ENCODE data around the gene WT1. TPM values are rescaled to one million over a fixed set of nuclear protein-coding genes. Genes with fewer than 3 reads are reported as not detected.
"Not testable (repeated sequence)": the region's sequence is repeated elsewhere in the genome, so short reads cannot be mapped to it uniquely, and the experiment has no call there.

WT1 gene
- total RNA-seq, 2 donors from 2014 or later, result 0.14 to 170 TPM

GRCh38 chr11:32382339-32383049 is 52.8 kb downstream of the WT1 start:
- H3K27ac ChIP-seq, result no peak overlapping the region
- intact Hi-C loops (cut with DNase I), result loop anchor here (10.0 kb wide), 1 partner anchor 412 kb away; the partner anchor contains the start of gene CCDC73
- TF ChIP-seq, protein P1, sequence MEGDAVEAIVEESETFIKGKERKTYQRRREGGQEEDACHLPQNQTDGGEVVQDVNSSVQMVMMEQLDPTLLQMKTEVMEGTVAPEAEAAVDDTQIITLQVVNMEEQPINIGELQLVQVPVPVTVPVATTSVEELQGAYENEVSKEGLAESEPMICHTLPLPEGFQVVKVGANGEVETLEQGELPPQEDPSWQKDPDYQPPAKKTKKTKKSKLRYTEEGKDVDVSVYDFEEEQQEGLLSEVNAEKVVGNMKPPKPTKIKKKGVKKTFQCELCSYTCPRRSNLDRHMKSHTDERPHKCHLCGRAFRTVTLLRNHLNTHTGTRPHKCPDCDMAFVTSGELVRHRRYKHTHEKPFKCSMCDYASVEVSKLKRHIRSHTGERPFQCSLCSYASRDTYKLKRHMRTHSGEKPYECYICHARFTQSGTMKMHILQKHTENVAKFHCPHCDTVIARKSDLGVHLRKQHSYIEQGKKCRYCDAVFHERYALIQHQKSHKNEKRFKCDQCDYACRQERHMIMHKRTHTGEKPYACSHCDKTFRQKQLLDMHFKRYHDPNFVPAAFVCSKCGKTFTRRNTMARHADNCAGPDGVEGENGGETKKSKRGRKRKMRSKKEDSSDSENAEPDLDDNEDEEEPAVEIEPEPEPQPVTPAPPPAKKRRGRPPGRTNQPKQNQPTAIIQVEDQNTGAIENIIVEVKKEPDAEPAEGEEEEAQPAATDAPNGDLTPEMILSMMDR (IDR thresholded peaks at IDR 0.05), result no peak
- TF ChIP-seq POLR2A (IDR thresholded peaks at IDR 0.05) (no peak), POLR2AphosphoS5 (IDR thresholded peaks at IDR 0.05) (no peak)
- H3K9me3 ChIP-seq, result no peaks in the 10 kb centered on the region
- H3K36me3 ChIP-seq, result no peaks in the 10 kb centered on the region
- 84% methylated on average over 10 of the region's 10 CpGs for WGBS
- H3K4me1 ChIP-seq (replicated peaks), result no peaks in the 10 kb centered on the region
- no peaks in the 10 kb centered on the region for H3K27me3 ChIP-seq (replicated peaks; ENCODE audit: insufficient read depth)
- no peak for DNase-seq (ENCODE audit: low spot score)
- no peak overlapping the region for H3K4me3 ChIP-seq

- intact Hi-C loops (cut with DNase I), result loop anchor here (10.0 kb wide), 1 partner anchor 414 kb away; the partner anchor contains the start of gene CCDC73
- WGBS, result 80% methylated on average over 9 of the region's 9 CpGs
- Histone ChIP-seq H3K4me3 (no peak overlapping the region), H3K36me3 (no peaks in the 10 kb centered on the region), H3K4me1 (replicated peaks) (no peaks in the 10 kb centered on the region), H3K27ac (no peak overlapping the region), H3K27me3 (replicated peaks; ENCODE audit: insufficient read depth) (no peaks in the 10 kb centered on the region), H3K9me3 (no peaks in the 10 kb centered on the region)
- TF ChIP-seq, protein P1 (IDR thresholded peaks at IDR 0.05), result no peak
- TF ChIP-seq POLR2A (IDR thresholded peaks at IDR 0.05) (no peak), POLR2AphosphoS5 (IDR thresholded peaks at IDR 0.05) (no peak)
- DNase-seq (ENCODE audit: low spot score), result no peak
These were observed 54.2 kb downstream of the WT1 start for GRCh38 chr11:32381179-32381578.

- 43% methylated on average over 10 of the region's 10 CpGs for WGBS
- no peak overlapping the region for H3K27ac ChIP-seq
- no peak overlapping the region for H3K4me3 ChIP-seq
- no peaks in the 10 kb centered on the region for H3K4me1 ChIP-seq (replicated peaks)
- H3K27me3 ChIP-seq (replicated peaks; ENCODE audit: insufficient read depth), result no peaks in the 10 kb centered on the region
- no peaks in the 10 kb centered on the region for H3K36me3 ChIP-seq
- DNase-seq (ENCODE audit: low spot score), result no peak
- intact Hi-C loops (cut with DNase I), result loop anchor here (10.0 kb wide), 1 partner anchor 415 kb away; the partner anchor contains the start of gene CCDC73
- TF ChIP-seq, protein P1 (IDR thresholded peaks at IDR 0.05), result no peak
- TF ChIP-seq POLR2AphosphoS5 (IDR thresholded peaks at IDR 0.05) (no peak), POLR2A (IDR thresholded peaks at IDR 0.05) (no peak)
- H3K9me3 ChIP-seq, result no peaks in the 10 kb centered on the region
These were observed 55.6 kb downstream of the WT1 start for GRCh38 chr11:32379719-32380118.

GRCh38 chr11:32375826-32376225 is 59.5 kb downstream of the WT1 start:
- no peak overlapping the region for H3K4me3 ChIP-seq
- no peaks in the 10 kb centered on the region for H3K4me1 ChIP-seq (replicated peaks)
- TF ChIP-seq, protein P1 (IDR thresholded peaks at IDR 0.05), result no peak
- no peak for TF ChIP-seq POLR2A (IDR thresholded peaks at IDR 0.05)
- TF ChIP-seq POLR2AphosphoS5 (IDR thresholded peaks at IDR 0.05), result no peak
- H3K9me3 ChIP-seq, result no peaks in the 10 kb centered on the region
- no peaks in the 10 kb centered on the region for H3K36me3 ChIP-seq
- no peak overlapping the region for H3K27ac ChIP-seq
- WGBS, result 29% methylated on average over 1 of the region's 1 CpG
- intact Hi-C loops (cut with DNase I), result no loop called here
- DNase-seq (ENCODE audit: low spot score), result no peak
- no peaks in the 10 kb centered on the region for H3K27me3 ChIP-seq (replicated peaks; ENCODE audit: insufficient read depth)

- intact Hi-C loops (cut with DNase I), result no loop called here
- DNase-seq (ENCODE audit: low spot score), result no peak
These were observed 61.1 kb downstream of the WT1 start for GRCh38 chr11:32374261-32374711.

DNA sequence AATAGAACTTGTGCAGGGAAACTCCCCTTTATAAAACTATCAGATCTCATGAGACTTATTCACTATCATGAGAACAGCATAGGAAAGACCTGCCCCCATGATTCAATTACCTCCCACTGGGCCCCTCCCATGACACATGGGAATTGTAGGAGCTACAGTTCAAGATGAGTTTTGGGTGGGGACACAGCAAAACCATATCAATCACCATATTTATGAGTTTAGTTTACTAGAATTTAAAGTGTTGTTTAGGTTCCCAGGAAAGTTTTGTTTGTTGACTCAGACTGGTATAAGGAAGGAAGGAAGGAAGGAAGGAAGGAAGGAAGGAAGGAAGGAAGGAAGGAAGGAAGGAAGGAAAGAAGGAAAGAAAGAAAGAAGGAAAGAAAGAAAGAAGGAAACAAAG is 65.4 kb downstream of the WT1 start:
- H3K4me3 ChIP-seq; H3K27me3 ChIP-seq (replicated peaks; ENCODE audit: insufficient read depth); H3K4me1 ChIP-seq (replicated peaks); DNase-seq (ENCODE audit: low spot score); intact Hi-C loops (cut with DNase I); H3K36me3 ChIP-seq; H3K9me3 ChIP-seq; H3K27ac ChIP-seq: not testable (repeated sequence)

More at GRCh38 chr11:32374261-32374711, 61.1 kb downstream of the WT1 start:
- 52% methylated on average over 13 of the region's 13 CpGs for WGBS
- no peaks in the 10 kb centered on the region for H3K4me1 ChIP-seq (replicated peaks)
- H3K27ac ChIP-seq, result no peak overlapping the region
- TF ChIP-seq POLR2AphosphoS5 (IDR thresholded peaks at IDR 0.05), result no peak
- TF ChIP-seq, protein P1 (IDR thresholded peaks at IDR 0.05), result no peak
- TF ChIP-seq POLR2A (IDR thresholded peaks at IDR 0.05), result no peak
- no peaks in the 10 kb centered on the region for H3K9me3 ChIP-seq
- no peaks in the 10 kb centered on the region for H3K27me3 ChIP-seq (replicated peaks; ENCODE audit: insufficient read depth)
- H3K36me3 ChIP-seq, result no peaks in the 10 kb centered on the region
- H3K4me3 ChIP-seq, result no peak overlapping the region
